GM12865 (cell line): Measurements from ENCODE around the gene SLC2A11.

Source experiments
- DNase-seq: peaks from one replicate; pipeline ENCODE4 v3.0.0; 2010; ENCODE audit warnings: low read depth
- H3K4me3 ChIP-seq: 2 replicates; pipeline ENCODE4 v1.5.1; 2011; ENCODE audit warnings: mild to moderate bottlenecking, low read depth, low read length, control low read depth
- TF ChIP-seq, protein P1 (sequence below): IDR thresholded peaks from 2 replicates; pipeline ENCODE4 v1.5.1; 2011; ENCODE audit warnings: low read length, control low read depth, low read depth, inconsistent platforms; ENCODE audit not compliant: insufficient read depth; ENCODE audit errors: missing control alignments

The SLC2A11 gene

DNA sequence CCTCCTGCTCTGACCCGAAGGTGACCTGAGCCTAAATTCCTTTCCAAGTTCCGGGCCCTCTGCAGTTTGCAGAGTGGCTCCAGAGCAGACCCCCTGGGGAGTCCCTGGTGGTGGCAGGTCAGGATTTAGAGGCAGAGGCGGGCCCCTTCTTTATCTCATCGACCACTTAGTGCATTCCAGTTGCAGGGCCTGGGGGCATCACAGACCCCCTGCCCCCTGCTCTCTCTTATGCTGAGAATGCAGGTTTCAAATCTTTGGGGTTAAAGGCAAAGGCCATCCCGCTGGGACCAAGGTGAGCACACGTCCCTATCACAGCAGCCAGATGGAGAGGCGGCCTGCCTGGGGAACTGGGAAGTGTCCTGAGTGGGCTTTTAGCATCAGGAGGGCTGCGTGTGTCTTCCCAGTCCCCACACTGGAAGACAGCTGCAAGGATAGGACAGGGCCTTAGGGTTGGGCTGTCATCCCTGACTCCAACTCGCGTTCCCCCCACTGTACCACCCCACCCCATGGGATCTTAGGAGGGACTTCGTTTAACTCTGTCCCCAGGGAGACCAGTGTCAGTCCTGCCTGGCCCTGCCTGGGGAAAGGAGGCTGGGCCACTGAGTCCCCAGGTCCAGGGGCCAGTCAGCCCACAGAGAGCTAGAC is 30.2 kb upstream of the SLC2A11 start:
- TF ChIP-seq, protein P1, sequence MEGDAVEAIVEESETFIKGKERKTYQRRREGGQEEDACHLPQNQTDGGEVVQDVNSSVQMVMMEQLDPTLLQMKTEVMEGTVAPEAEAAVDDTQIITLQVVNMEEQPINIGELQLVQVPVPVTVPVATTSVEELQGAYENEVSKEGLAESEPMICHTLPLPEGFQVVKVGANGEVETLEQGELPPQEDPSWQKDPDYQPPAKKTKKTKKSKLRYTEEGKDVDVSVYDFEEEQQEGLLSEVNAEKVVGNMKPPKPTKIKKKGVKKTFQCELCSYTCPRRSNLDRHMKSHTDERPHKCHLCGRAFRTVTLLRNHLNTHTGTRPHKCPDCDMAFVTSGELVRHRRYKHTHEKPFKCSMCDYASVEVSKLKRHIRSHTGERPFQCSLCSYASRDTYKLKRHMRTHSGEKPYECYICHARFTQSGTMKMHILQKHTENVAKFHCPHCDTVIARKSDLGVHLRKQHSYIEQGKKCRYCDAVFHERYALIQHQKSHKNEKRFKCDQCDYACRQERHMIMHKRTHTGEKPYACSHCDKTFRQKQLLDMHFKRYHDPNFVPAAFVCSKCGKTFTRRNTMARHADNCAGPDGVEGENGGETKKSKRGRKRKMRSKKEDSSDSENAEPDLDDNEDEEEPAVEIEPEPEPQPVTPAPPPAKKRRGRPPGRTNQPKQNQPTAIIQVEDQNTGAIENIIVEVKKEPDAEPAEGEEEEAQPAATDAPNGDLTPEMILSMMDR, result no peak
- H3K4me3 ChIP-seq, result no peak overlapping the region
- no peak for DNase-seq

GRCh38 chr22:23828800-23829680 is 28.6 kb upstream of the SLC2A11 start:
- H3K4me3 ChIP-seq, result no peak overlapping the region
- TF ChIP-seq, protein P1, result no peak

DNA sequence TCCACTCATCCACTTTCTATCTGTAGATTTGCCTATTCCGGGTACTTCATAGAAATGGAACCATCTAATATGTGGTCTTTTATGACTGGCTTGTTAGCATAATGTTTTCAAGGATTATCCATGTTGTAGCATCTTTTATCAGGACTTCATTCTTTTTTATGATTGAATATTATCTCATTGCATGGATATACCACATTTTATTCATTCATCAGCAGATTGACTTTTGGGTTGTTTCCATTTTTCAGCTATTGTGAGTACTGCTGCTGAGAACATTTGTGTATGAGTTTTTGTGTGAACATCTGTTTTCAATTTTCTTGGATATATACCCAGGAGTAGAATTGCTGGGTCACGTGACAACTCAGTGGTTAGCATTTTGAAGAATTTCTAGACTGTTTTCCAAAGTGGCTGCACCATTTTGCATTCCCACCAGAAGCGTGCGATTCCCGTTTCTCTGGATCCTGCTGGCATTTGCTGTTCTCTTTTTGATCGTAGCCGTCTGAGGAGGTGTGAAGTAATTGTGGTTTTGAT is 27.8 kb upstream of the SLC2A11 start:
- TF ChIP-seq, protein P1, result no peak
- H3K4me3 ChIP-seq, result no peak overlapping the region
- no peak for DNase-seq

More at GRCh38 chr22:23828800-23829680, 28.6 kb upstream of the SLC2A11 start:
- DNase-seq, result no peak

DNA sequence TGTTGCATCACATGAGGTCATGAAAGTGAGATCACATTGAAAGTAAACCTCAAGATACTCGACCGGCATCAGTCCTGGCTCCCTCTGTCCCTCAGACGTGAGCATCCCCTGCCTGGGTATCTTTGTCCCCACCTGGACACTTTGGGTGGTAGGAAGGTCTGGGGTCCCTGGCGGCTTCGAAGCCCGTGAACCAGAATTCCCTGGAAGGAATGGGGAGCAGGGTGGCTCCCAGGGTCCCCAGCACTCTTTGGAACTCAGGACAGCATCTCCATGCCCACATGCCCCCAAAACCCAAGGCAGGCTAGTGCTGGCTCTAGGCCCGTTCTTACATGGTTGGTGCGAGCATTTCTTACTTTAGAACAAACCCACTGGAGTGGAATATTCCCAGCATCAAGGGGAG is 26.4 kb upstream of the SLC2A11 start:
- TF ChIP-seq, protein P1, result no peak
- no peak overlapping the region for H3K4me3 ChIP-seq
- no peak for DNase-seq

DNA sequence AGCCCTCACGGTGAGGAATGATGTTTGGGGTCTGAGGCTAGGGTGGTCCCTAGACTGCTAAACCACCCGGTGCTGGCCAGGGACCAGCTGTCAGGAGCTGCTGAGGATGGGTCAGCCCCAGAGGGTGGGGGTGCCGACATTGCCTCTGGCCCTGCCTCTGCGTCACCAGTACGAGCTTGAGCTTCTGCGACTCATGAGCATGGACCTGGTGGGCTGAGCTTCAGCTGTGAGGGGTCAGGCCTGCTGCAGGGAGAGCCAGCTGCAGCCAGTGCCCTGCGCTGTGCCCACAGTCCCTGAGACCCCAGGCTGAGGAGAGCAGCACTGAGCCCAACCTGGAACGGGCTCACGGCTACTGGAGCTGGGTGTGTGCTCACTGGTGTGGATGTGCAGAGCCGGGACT is 25.9 kb upstream of the SLC2A11 start:
- TF ChIP-seq, protein P1, result no peak
- DNase-seq, result no peak
- H3K4me3 ChIP-seq, result no peak overlapping the region

DNA sequence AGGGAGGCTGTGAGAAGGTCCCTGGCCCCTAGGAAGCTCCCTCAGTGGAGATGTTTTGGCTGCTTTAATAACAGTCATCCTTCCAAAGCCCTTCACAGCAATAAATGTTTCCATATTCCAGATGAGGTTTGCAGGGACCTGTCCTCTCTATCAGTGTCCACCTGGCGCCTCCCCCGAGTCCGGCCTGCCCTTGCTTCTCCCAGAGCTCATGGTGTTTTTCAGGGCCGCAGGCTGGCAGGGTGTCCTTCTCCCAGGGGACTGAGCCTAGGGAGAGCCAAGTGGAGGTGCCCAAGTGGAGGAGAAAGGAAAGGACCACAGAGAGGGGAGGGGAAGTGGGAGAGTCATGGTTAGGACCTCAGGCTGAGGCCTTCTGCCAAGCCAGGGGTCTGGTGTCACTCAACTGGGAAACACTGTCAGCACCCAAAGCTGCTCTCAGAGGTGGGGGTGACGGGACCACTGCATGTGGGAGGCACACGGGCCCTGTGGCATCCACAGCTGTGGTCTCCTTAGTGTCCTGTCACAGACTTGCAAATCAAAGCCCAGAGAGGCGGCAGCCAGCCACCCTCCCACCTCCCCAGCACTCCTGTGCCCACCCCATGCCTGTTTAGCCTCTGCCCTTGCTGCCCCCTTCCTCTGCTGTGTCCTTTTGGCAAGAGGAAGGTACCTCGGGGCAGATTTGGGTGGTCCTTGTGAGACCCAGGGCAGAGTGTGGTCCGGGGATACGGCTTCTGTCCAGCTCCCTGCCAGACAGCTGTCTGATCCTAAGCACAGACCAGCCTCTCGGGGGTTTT is 25.3 kb upstream of the SLC2A11 start:
- TF ChIP-seq, protein P1, result no peak
- H3K4me3 ChIP-seq, result no peak overlapping the region
- no peak for DNase-seq
